ENCODE data around the gene IL18R1. TPM values are rescaled to one million over a fixed set of nuclear protein-coding genes. Genes with fewer than 3 reads are reported as not detected.
A peak's percentile ranks its signal among the peaks of the same experiment; 100 is the strongest.

Gene IL18R1
- total and polyA plus RNA-seq, 2 donors, result 7.5 to 9.8 TPM

- H3K4me3 ChIP-seq (ENCODE audit: low read length in 2 of 2), result no peak overlapping the region
- 75% methylated on average over 3 of the region's 3 CpGs for WGBS
- no peaks in the 10 kb centered on the region for H3K9me3 ChIP-seq (ENCODE audit: control insufficient read depth in 2 of 2, insufficient read depth in 1 of 2, low read length in 1 of 2)
- H3K27ac ChIP-seq (ENCODE audit: low read depth in 1 of 2, low read length in 1 of 2), result no peak overlapping the region
- no peaks in the 10 kb centered on the region for H3K36me3 ChIP-seq (ENCODE audit: control insufficient read depth in 2 of 2, insufficient read depth in 2 of 2, low read length in 1 of 2)
- H3K27me3 ChIP-seq (ENCODE audit: control insufficient read depth in 2 of 2, insufficient read depth in 1 of 2, low read length in 1 of 2), result no peaks in the 10 kb centered on the region
- no peaks in the 10 kb centered on the region for H3K4me1 ChIP-seq (ENCODE audit: control insufficient read depth in 2 of 2, insufficient read depth in 2 of 2, low read length in 2 of 2)
- no peak for DNase-seq (ENCODE audit: low read depth in 6 of 9, low spot score in 9 of 9)
Measured at GRCh38 chr2:102337481-102338386, 17.9 kb upstream of the IL18R1 start.

GRCh38 chr2:102340778-102341177 is 14.8 kb upstream of the IL18R1 start:
- DNase-seq (ENCODE audit: low read depth in 6 of 9, low spot score in 9 of 9), result no peak
- Histone ChIP-seq H3K27ac (ENCODE audit: low read depth in 1 of 2, low read length in 1 of 2) (no peak overlapping the region), H3K4me1 (ENCODE audit: control insufficient read depth in 2 of 2, insufficient read depth in 2 of 2, low read length in 2 of 2) (no peaks in the 10 kb centered on the region), H3K4me3 (ENCODE audit: low read length in 2 of 2) (no peak overlapping the region), H3K27me3 (ENCODE audit: control insufficient read depth in 2 of 2, insufficient read depth in 1 of 2, low read length in 1 of 2) (no peaks in the 10 kb centered on the region), H3K36me3 (ENCODE audit: control insufficient read depth in 2 of 2, insufficient read depth in 2 of 2, low read length in 1 of 2) (no peaks in the 10 kb centered on the region), H3K9me3 (ENCODE audit: control insufficient read depth in 2 of 2, insufficient read depth in 1 of 2, low read length in 1 of 2) (no peaks in the 10 kb centered on the region)
- 86% methylated on average over 7 of the region's 7 CpGs for WGBS

GRCh38 chr2:102342888-102343287 is 12.7 kb upstream of the IL18R1 start:
- no peak for DNase-seq (ENCODE audit: low read depth in 6 of 9, low spot score in 9 of 9)
- no peaks in the 10 kb centered on the region for H3K9me3 ChIP-seq (ENCODE audit: control insufficient read depth in 2 of 2, insufficient read depth in 1 of 2, low read length in 1 of 2)
- H3K27me3 ChIP-seq (ENCODE audit: control insufficient read depth in 2 of 2, insufficient read depth in 1 of 2, low read length in 1 of 2), result no peaks in the 10 kb centered on the region
- no peaks in the 10 kb centered on the region for H3K4me1 ChIP-seq (ENCODE audit: control insufficient read depth in 2 of 2, insufficient read depth in 2 of 2, low read length in 2 of 2)
- no peak overlapping the region for H3K4me3 ChIP-seq (ENCODE audit: low read length in 2 of 2)
- no peak overlapping the region for H3K27ac ChIP-seq (ENCODE audit: low read depth in 1 of 2, low read length in 1 of 2)
- H3K36me3 ChIP-seq (ENCODE audit: control insufficient read depth in 2 of 2, insufficient read depth in 2 of 2, low read length in 1 of 2), result no peaks in the 10 kb centered on the region
- WGBS, result 94% methylated on average over 3 of the region's 3 CpGs

GRCh38 chr2:102344397-102344796 is 11.2 kb upstream of the IL18R1 start:
- DNase-seq (ENCODE audit: low read depth in 6 of 9, low spot score in 9 of 9), result no peak
- Histone ChIP-seq H3K4me1 (ENCODE audit: control insufficient read depth in 2 of 2, insufficient read depth in 2 of 2, low read length in 2 of 2) (no peaks in the 10 kb centered on the region), H3K27ac (ENCODE audit: low read depth in 1 of 2, low read length in 1 of 2) (no peak overlapping the region), H3K27me3 (ENCODE audit: control insufficient read depth in 2 of 2, insufficient read depth in 1 of 2, low read length in 1 of 2) (no peaks in the 10 kb centered on the region), H3K4me3 (ENCODE audit: low read length in 2 of 2) (no peak overlapping the region), H3K36me3 (ENCODE audit: control insufficient read depth in 2 of 2, insufficient read depth in 2 of 2, low read length in 1 of 2) (no peaks in the 10 kb centered on the region), H3K9me3 (ENCODE audit: control insufficient read depth in 2 of 2, insufficient read depth in 1 of 2, low read length in 1 of 2) (no peaks in the 10 kb centered on the region)
- WGBS, result 97% methylated on average over 3 of the region's 3 CpGs

GRCh38 chr2:102345329-102345920 is 10.2 kb upstream of the IL18R1 start:
- DNase-seq (ENCODE audit: low read depth in 6 of 9, low spot score in 9 of 9), result no peak
- H3K9me3 ChIP-seq (ENCODE audit: control insufficient read depth in 2 of 2, insufficient read depth in 1 of 2, low read length in 1 of 2), result no peaks in the 10 kb centered on the region
- H3K4me1 ChIP-seq (ENCODE audit: control insufficient read depth in 2 of 2, insufficient read depth in 2 of 2, low read length in 2 of 2), result no peaks in the 10 kb centered on the region
- H3K4me3 ChIP-seq (ENCODE audit: low read length in 2 of 2), result no peak overlapping the region
- 90% methylated on average over 4 of the region's 4 CpGs for WGBS
- H3K27ac ChIP-seq (ENCODE audit: low read depth in 1 of 2, low read length in 1 of 2), result no peak overlapping the region
- H3K36me3 ChIP-seq (ENCODE audit: control insufficient read depth in 2 of 2, insufficient read depth in 2 of 2, low read length in 1 of 2), result no peaks in the 10 kb centered on the region
- no peaks in the 10 kb centered on the region for H3K27me3 ChIP-seq (ENCODE audit: control insufficient read depth in 2 of 2, insufficient read depth in 1 of 2, low read length in 1 of 2)

GRCh38 chr2:102346381-102347130 is 9.0 kb upstream of the IL18R1 start:
- DNase-seq (ENCODE audit: low read depth in 6 of 9, low spot score in 9 of 9), result no peak
- Histone ChIP-seq H3K27ac (ENCODE audit: low read depth in 1 of 2, low read length in 1 of 2) (no peak overlapping the region), H3K36me3 (ENCODE audit: control insufficient read depth in 2 of 2, insufficient read depth in 2 of 2, low read length in 1 of 2) (no peaks in the 10 kb centered on the region), H3K4me3 (ENCODE audit: low read length in 2 of 2) (no peak overlapping the region), H3K27me3 (ENCODE audit: control insufficient read depth in 2 of 2, insufficient read depth in 1 of 2, low read length in 1 of 2) (no peaks in the 10 kb centered on the region), H3K9me3 (ENCODE audit: control insufficient read depth in 2 of 2, insufficient read depth in 1 of 2, low read length in 1 of 2) (no peaks in the 10 kb centered on the region), H3K4me1 (ENCODE audit: control insufficient read depth in 2 of 2, insufficient read depth in 2 of 2, low read length in 2 of 2) (no peaks in the 10 kb centered on the region)
- 95% methylated on average over 7 of the region's 7 CpGs for WGBS

GRCh38 chr2:102350137-102350793 is 5.3 kb upstream of the IL18R1 start:
- Histone ChIP-seq H3K27me3 (ENCODE audit: control insufficient read depth in 2 of 2, insufficient read depth in 1 of 2, low read length in 1 of 2) (no peaks in the 10 kb centered on the region), H3K4me3 (ENCODE audit: low read length in 2 of 2) (no peak overlapping the region), H3K9me3 (ENCODE audit: control insufficient read depth in 2 of 2, insufficient read depth in 1 of 2, low read length in 1 of 2) (no peaks in the 10 kb centered on the region), H3K27ac (ENCODE audit: low read depth in 1 of 2, low read length in 1 of 2) (no peak overlapping the region), H3K4me1 (ENCODE audit: control insufficient read depth in 2 of 2, insufficient read depth in 2 of 2, low read length in 2 of 2) (peaks cover under 1% of the 10 kb centered on the region in 2 donors), H3K36me3 (ENCODE audit: control insufficient read depth in 2 of 2, insufficient read depth in 2 of 2, low read length in 1 of 2) (no peaks in the 10 kb centered on the region)
- no peak for DNase-seq (ENCODE audit: low read depth in 6 of 9, low spot score in 9 of 9)
- WGBS, result 86% methylated on average over 1 of the region's 1 CpG

GRCh38 chr2:102356381-102356712 is 751 bp downstream of the IL18R1 start:
- DNase-seq (ENCODE audit: low read depth in 6 of 9, low spot score in 9 of 9), result no peak
- Histone ChIP-seq H3K4me3 (ENCODE audit: low read length in 2 of 2) (peak overlapping the region; percentile 76 to 78), H3K9me3 (ENCODE audit: control insufficient read depth in 2 of 2, insufficient read depth in 1 of 2, low read length in 1 of 2) (no peaks in the 10 kb centered on the region), H3K27ac (ENCODE audit: low read depth in 1 of 2, low read length in 1 of 2) (peak overlapping the region in 1 of 2 donors; percentile 84), H3K36me3 (ENCODE audit: control insufficient read depth in 2 of 2, insufficient read depth in 2 of 2, low read length in 1 of 2) (no peaks in the 10 kb centered on the region), H3K4me1 (ENCODE audit: control insufficient read depth in 2 of 2, insufficient read depth in 2 of 2, low read length in 2 of 2) (peaks cover 3 to 4% of the 10 kb centered on the region in 2 donors), H3K27me3 (ENCODE audit: control insufficient read depth in 2 of 2, insufficient read depth in 1 of 2, low read length in 1 of 2) (peaks cover 0 to 4% of the 10 kb centered on the region in 2 donors)
- WGBS, result 7% methylated on average over 7 of the region's 7 CpGs

Measured in thymus (tissue), 11 donors.